Brain microvascular endothelial cell (primary cell): ENCODE results near the gene CAMK2A.

Experiments used
- DNase-seq: peaks from one replicate; pipeline ENCODE4 v3.0.0-alpha.2; 2020
- H3K27ac ChIP-seq: fragments of 250-450 bp; sonication (Bioruptor Pico); 2 replicates; pipeline ENCODE4 v1.5.1; 2020; ENCODE audit warnings: mild to moderate bottlenecking, moderate library complexity
- H3K27me3 ChIP-seq: fragments of 250-450 bp; sonication (Bioruptor Pico); replicated peaks from 2 replicates; pipeline ENCODE4 v1.5.1; 2020; ENCODE audit warnings: mild to moderate bottlenecking
- H3K36me3 ChIP-seq: fragments of 250-450 bp; sonication (Bioruptor Pico); replicated peaks from 2 replicates; pipeline ENCODE4 v1.5.1; 2020; ENCODE audit warnings: mild to moderate bottlenecking
- H3K4me3 ChIP-seq: 2 replicates; pipeline ENCODE4 v1.5.1; 2011; ENCODE audit warnings: low read depth, mild to moderate bottlenecking, control low read depth, low read length, moderate library complexity
- CTCF ChIP-seq: IDR thresholded peaks from 2 replicates; pipeline ENCODE4 v1.5.1; 2011; ENCODE audit warnings: low read depth, mild to moderate bottlenecking, moderate library complexity, low read length, control low read depth, inconsistent platforms; ENCODE audit errors: missing control alignments
- in situ Hi-C: cut with HindIII; loops from 2 replicates; pipeline ENCODE4 v1.10.0; 2017; ENCODE audit warnings: low sequenced_read_pairs, low pct_ligation_motif_present

Gene CAMK2A

GRCh38 chr5:150278046-150278730 is 11.4 kb downstream of the CAMK2A start:
- Histone ChIP-seq H3K27me3 (no peaks in the 10 kb centered on the region), H3K4me3 (no peak overlapping the region), H3K36me3 (no peaks in the 10 kb centered on the region), H3K27ac (no peak overlapping the region)
- DNase-seq: no peak
- in situ Hi-C loops: no loop called here
- TF ChIP-seq CTCF: no peak

GRCh38 chr5:150277043-150277442 is 12.5 kb downstream of the CAMK2A start:
- in situ Hi-C loops: no loop called here
- Histone ChIP-seq H3K36me3 (no peaks in the 10 kb centered on the region), H3K27ac (no peak overlapping the region), H3K27me3 (no peaks in the 10 kb centered on the region), H3K4me3 (no peak overlapping the region)
- no peak for TF ChIP-seq CTCF
- no peak for DNase-seq

GRCh38 chr5:150274811-150275210 is 14.8 kb downstream of the CAMK2A start:
- DNase-seq: no peak
- TF ChIP-seq CTCF: no peak
- Histone ChIP-seq H3K36me3 (no peaks in the 10 kb centered on the region), H3K4me3 (no peak overlapping the region), H3K27ac (no peak overlapping the region), H3K27me3 (no peaks in the 10 kb centered on the region)
- in situ Hi-C loops: no loop called here

GRCh38 chr5:150272531-150272930 is 17.0 kb downstream of the CAMK2A start:
- in situ Hi-C loops: no loop called here
- DNase-seq: peak; percentile 46

GRCh38 chr5:150271923-150272322 is 17.6 kb downstream of the CAMK2A start:
- Histone ChIP-seq H3K27ac (no peak overlapping the region), H3K4me3 (no peak overlapping the region), H3K36me3 (no peaks in the 10 kb centered on the region), H3K27me3 (no peaks in the 10 kb centered on the region)
- TF ChIP-seq CTCF: no peak
- DNase-seq: no peak
- in situ Hi-C loops: no loop called here

More at GRCh38 chr5:150272531-150272930, 17.0 kb downstream of the CAMK2A start:
- Histone ChIP-seq H3K27ac (no peak overlapping the region), H3K4me3 (no peak overlapping the region), H3K36me3 (no peaks in the 10 kb centered on the region), H3K27me3 (no peaks in the 10 kb centered on the region)
- peak; percentile 80 for TF ChIP-seq CTCF

GRCh38 chr5:150271296-150271692 is 18.3 kb downstream of the CAMK2A start:
- Histone ChIP-seq H3K36me3 (no peaks in the 10 kb centered on the region), H3K4me3 (no peak overlapping the region), H3K27me3 (no peaks in the 10 kb centered on the region), H3K27ac (no peak overlapping the region)
- no peak for TF ChIP-seq CTCF
- DNase-seq: no peak
- in situ Hi-C loops: no loop called here
